ENCODE data around the gene CTCFL. TPM values are rescaled to one million over a fixed set of nuclear protein-coding genes. Genes with fewer than 3 reads are reported as not detected.

Gene CTCFL
- total and polyA plus RNA-seq, 10 donors: 0.23 to 0.45 (median 0.26) TPM; not detected in 7

GRCh38 chr20:57451431-57451794 is 73.5 kb downstream of the CTCFL start:
- WGBS, 5 donors: 50 to 85% (median 69%) methylated on average over 3 to 7 of the region's 7 CpGs
- H3K36me3 ChIP-seq: no peaks in the 10 kb centered on the region

GRCh38 chr20:57450931-57451330 is 74.0 kb downstream of the CTCFL start:
- peak; percentile 88 for DNase-seq
- WGBS, 5 donors: 30 to 51% (median 35%) methylated on average over 3 to 13 of the region's 13 CpGs
- Histone ChIP-seq H3K27me3 (replicated peaks in 1 of 7) (no peaks in the 10 kb centered on the region), H3K36me3 (no peaks in the 10 kb centered on the region), H3K27ac (peak overlapping the region in 7 of 8 donors; percentile 69 to 89 (median 78)), H3K4me3 (peak overlapping the region in 1 of 8 donors; percentile 46), H3K4me1 (peaks cover 22 to 65% (median 38%) of the 10 kb centered on the region in 6 donors), H3K9me3 (peaks cover 0 to 2% (median 0%) of the 10 kb centered on the region in 8 donors)
- intact Hi-C loops (cut with DNase I; ENCODE audit: low total_unique reads): no loop called here
- no peak for TF ChIP-seq POLR2AphosphoS5 (IDR thresholded peaks at IDR 0.05)
- TF ChIP-seq CTCF (IDR thresholded peaks at IDR 0.05 in 8 of 11, conservative IDR thresholded peaks at IDR 0.05 in 3 of 11): no peak
- no peak for TF ChIP-seq POLR2A (IDR thresholded peaks at IDR 0.05)

More at GRCh38 chr20:57451431-57451794, 73.5 kb downstream of the CTCFL start:
- Histone ChIP-seq H3K4me1 (peaks cover 22 to 65% (median 38%) of the 10 kb centered on the region in 6 donors), H3K9me3 (no peaks in the 10 kb centered on the region), H3K27ac (peak overlapping the region in 7 of 8 donors; percentile 69 to 89 (median 78)), H3K27me3 (replicated peaks in 1 of 7) (no peaks in the 10 kb centered on the region), H3K4me3 (peak overlapping the region in 1 of 8 donors; percentile 46)
- intact Hi-C loops (cut with DNase I; ENCODE audit: low total_unique reads): no loop called here
- DNase-seq: peak; percentile 73
- TF ChIP-seq CTCF (IDR thresholded peaks at IDR 0.05 in 8 of 11, conservative IDR thresholded peaks at IDR 0.05 in 3 of 11) (no peak), POLR2A (IDR thresholded peaks at IDR 0.05) (no peak), POLR2AphosphoS5 (IDR thresholded peaks at IDR 0.05) (no peak)

GRCh38 chr20:57450419-57450818 is 74.5 kb downstream of the CTCFL start:
- Histone ChIP-seq H3K4me3 (peak overlapping the region in 1 of 8 donors; percentile 46), H3K9me3 (peaks cover 0 to 6% (median 0%) of the 10 kb centered on the region in 8 donors), H3K27me3 (replicated peaks in 1 of 7) (no peaks in the 10 kb centered on the region), H3K4me1 (peaks cover 22 to 65% (median 38%) of the 10 kb centered on the region in 6 donors), H3K36me3 (no peaks in the 10 kb centered on the region), H3K27ac (peak overlapping the region in 7 of 8 donors; percentile 69 to 89 (median 78))
- TF ChIP-seq POLR2A (IDR thresholded peaks at IDR 0.05) (no peak), POLR2AphosphoS5 (IDR thresholded peaks at IDR 0.05) (peak; percentile 51 to 70 (median 65)), CTCF (IDR thresholded peaks at IDR 0.05 in 8 of 11, conservative IDR thresholded peaks at IDR 0.05 in 3 of 11) (peak in 3 of 11 experiments; percentile 9 to 17 (median 16))
- intact Hi-C loops (cut with DNase I; ENCODE audit: low total_unique reads): no loop called here
- 3 to 13% (median 8%) methylated on average over 8 to 12 of the region's 12 CpGs for WGBS, 5 donors
- DNase-seq: peak; percentile 94

DNA sequence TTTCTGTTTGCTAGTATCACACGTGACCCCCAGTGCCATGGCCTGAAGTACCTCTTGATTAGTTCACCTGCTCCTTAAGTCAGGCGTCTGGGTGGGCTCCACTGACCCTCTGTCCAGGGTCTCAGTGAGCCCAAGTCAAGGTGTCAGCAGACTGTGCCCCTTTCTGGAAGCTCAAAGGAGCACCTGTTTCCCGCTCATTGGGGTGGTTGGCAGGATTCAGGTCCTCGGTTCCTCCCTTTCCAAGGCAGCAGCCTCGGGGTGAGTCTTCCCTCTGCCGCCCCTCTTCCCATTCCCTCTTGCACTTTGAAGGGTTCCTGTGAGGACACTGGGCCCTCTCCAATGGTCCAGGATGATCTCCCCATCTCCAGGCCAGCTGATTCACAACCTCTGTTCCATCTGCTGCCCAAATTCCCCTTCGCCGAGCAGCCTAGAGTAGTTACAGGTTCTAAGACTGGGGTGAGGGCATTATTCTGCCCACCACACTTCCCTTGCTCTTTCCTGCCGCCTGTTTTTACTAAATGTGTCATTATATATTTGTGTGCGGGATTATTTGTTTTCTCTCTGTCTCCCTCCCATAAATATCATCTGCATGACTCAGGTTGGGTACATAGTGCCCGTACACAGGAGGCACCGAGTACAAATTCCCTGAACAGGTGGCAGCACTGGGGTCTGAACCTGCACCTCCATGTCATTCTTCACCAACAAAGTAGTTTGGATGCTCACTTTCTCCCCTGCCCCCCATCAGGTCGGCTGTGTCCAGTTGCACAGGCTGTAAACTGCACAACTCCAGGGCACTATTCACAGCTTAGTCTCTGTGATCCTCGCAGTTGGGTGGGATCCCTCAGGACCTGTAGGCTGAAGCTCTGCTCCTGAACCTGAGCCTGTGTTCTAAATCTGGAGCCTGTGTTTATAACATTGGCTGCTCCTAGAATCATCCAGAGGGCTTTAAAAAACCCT is 75.3 kb downstream of the CTCFL start:
- peaks cover 22 to 57% (median 38%) of the 10 kb centered on the region in 6 donors for H3K4me1 ChIP-seq
- H3K36me3 ChIP-seq: no peaks in the 10 kb centered on the region

More for the DNA sequence above, 75.3 kb downstream of the CTCFL start:
- H3K9me3 ChIP-seq: peaks cover 0 to 6% (median 0%) of the 10 kb centered on the region in 8 donors
- H3K27ac ChIP-seq: peak overlapping the region in 5 of 8 donors; percentile 74 to 89 (median 84)
- 51 to 70% (median 63%) methylated on average over 14 of the region's 14 CpGs for WGBS, 5 donors
- peak overlapping the region in 1 of 8 donors; percentile 46 for H3K4me3 ChIP-seq
- intact Hi-C loops (cut with DNase I; ENCODE audit: low total_unique reads): no loop called here
- DNase-seq: peak; percentile 72
- no peaks in the 10 kb centered on the region for H3K27me3 ChIP-seq (replicated peaks in 1 of 7)
- TF ChIP-seq POLR2A (IDR thresholded peaks at IDR 0.05) (no peak), POLR2AphosphoS5 (IDR thresholded peaks at IDR 0.05) (no peak)

All from spleen (tissue), 11 donors.